Measurements from ENCODE around the gene ADAMTS14. TPM values are rescaled to one million over a fixed set of nuclear protein-coding genes. Genes with fewer than 3 reads are reported as not detected.

Gene ADAMTS14
- total RNA-seq, 1 experiment from 2014 or later: 0.91 TPM

- Histone ChIP-seq H3K27me3 (ENCODE audit: low read length) (no peaks in the 10 kb centered on the region), H3K79me2 (ENCODE audit: low read length) (no peaks in the 10 kb centered on the region), H3K9ac (ENCODE audit: low read length) (no peak overlapping the region), H3K36me3 (ENCODE audit: low read depth, low read length) (no peaks in the 10 kb centered on the region), H3K9me2 (replicated peaks; ENCODE audit: low read length) (no peaks in the 10 kb centered on the region), H3K4me3 (ENCODE audit: low read length) (no peak overlapping the region), H3K4me2 (ENCODE audit: low read length) (no peak overlapping the region), H3K4me1 (ENCODE audit: insufficient read depth, low read length) (no peaks in the 10 kb centered on the region), H3F3A (ENCODE audit: low read length, unreplicated experiment) (no peaks in the 10 kb centered on the region), H3K9me3 (ENCODE audit: low read length) (no peaks in the 10 kb centered on the region), H2AFZ (ENCODE audit: low read length) (no peak overlapping the region), H3K27ac (ENCODE audit: low read length) (no peak overlapping the region), H4K20me1 (ENCODE audit: low read length) (no peaks in the 10 kb centered on the region)
- intact Hi-C loops (cut with micrococcal nuclease): no loop called here
- POLR2A ChIA-PET (ENCODE audit: unreplicated experiment): interaction anchor here (0.5 kb wide), 1 partner anchor 559 kb away, joined by 24 read pairs; no protein-coding TSS in a partner anchor
- DNase-seq: no peak
- no peak for ATAC-seq
- CTCF ChIA-PET: no interaction called here
- no TSS peak for BruUV-seq (replicated peaks)
- TF ChIP-seq CTCF (conservative IDR thresholded peaks at IDR 0.05; ENCODE audit: low read depth, low read length): no peak
- TF ChIP-seq EZH2phosphoT487 (IDR thresholded peaks at IDR 0.05; ENCODE audit: borderline replicate concordance, low read length): no peak
- no peak for TF ChIP-seq EZH2 (IDR thresholded peaks at IDR 0.05; ENCODE audit: low read length, unreplicated experiment)
Observed at GRCh38 chr10:70771311-70772194, 99.2 kb downstream of the ADAMTS14 start.

- Histone ChIP-seq H3K9me3 (ENCODE audit: low read length) (no peaks in the 10 kb centered on the region), H3K4me1 (ENCODE audit: insufficient read depth, low read length) (no peaks in the 10 kb centered on the region), H3K9me2 (replicated peaks; ENCODE audit: low read length) (no peaks in the 10 kb centered on the region), H3K79me2 (ENCODE audit: low read length) (no peaks in the 10 kb centered on the region), H3K27ac (ENCODE audit: low read length) (no peak overlapping the region), H3F3A (ENCODE audit: low read length, unreplicated experiment) (no peaks in the 10 kb centered on the region), H2AFZ (ENCODE audit: low read length) (no peak overlapping the region), H4K20me1 (ENCODE audit: low read length) (no peaks in the 10 kb centered on the region), H3K4me2 (ENCODE audit: low read length) (no peak overlapping the region), H3K4me3 (ENCODE audit: low read length) (no peak overlapping the region), H3K27me3 (ENCODE audit: low read length) (no peaks in the 10 kb centered on the region), H3K9ac (ENCODE audit: low read length) (no peak overlapping the region), H3K36me3 (ENCODE audit: low read depth, low read length) (no peaks in the 10 kb centered on the region)
- DNase-seq (no peak), ATAC-seq (no peak)
- intact Hi-C loops (cut with micrococcal nuclease): no loop called here
- ChIA-PET CTCF (no interaction called here), POLR2A (ENCODE audit: unreplicated experiment) (no interaction called here)
- TF ChIP-seq EZH2phosphoT487 (IDR thresholded peaks at IDR 0.05; ENCODE audit: borderline replicate concordance, low read length) (no peak), CTCF (conservative IDR thresholded peaks at IDR 0.05; ENCODE audit: low read depth, low read length) (no peak), EZH2 (IDR thresholded peaks at IDR 0.05; ENCODE audit: low read length, unreplicated experiment) (no peak)
- no TSS peak for BruUV-seq (replicated peaks)
Observed at GRCh38 chr10:70772627-70773026, 100.3 kb downstream of the ADAMTS14 start.

- intact Hi-C loops (cut with micrococcal nuclease): no loop called here
- Histone ChIP-seq H3K9me2 (replicated peaks; ENCODE audit: low read length) (no peaks in the 10 kb centered on the region), H3K27ac (ENCODE audit: low read length) (no peak overlapping the region), H3F3A (ENCODE audit: low read length, unreplicated experiment) (no peaks in the 10 kb centered on the region), H3K9me3 (ENCODE audit: low read length) (no peaks in the 10 kb centered on the region), H3K27me3 (ENCODE audit: low read length) (no peaks in the 10 kb centered on the region), H3K4me2 (ENCODE audit: low read length) (no peak overlapping the region), H3K4me1 (ENCODE audit: insufficient read depth, low read length) (peaks cover 7% of the 10 kb centered on the region), H3K79me2 (ENCODE audit: low read length) (no peaks in the 10 kb centered on the region), H2AFZ (ENCODE audit: low read length) (no peak overlapping the region), H3K36me3 (ENCODE audit: low read depth, low read length) (no peaks in the 10 kb centered on the region), H3K4me3 (ENCODE audit: low read length) (no peak overlapping the region), H3K9ac (ENCODE audit: low read length) (no peak overlapping the region), H4K20me1 (ENCODE audit: low read length) (no peaks in the 10 kb centered on the region)
- DNase-seq (no peak), ATAC-seq (no peak)
- TF ChIP-seq EZH2phosphoT487 (IDR thresholded peaks at IDR 0.05; ENCODE audit: borderline replicate concordance, low read length): no peak
- TF ChIP-seq CTCF (conservative IDR thresholded peaks at IDR 0.05; ENCODE audit: low read depth, low read length): no peak
- TF ChIP-seq EZH2 (IDR thresholded peaks at IDR 0.05; ENCODE audit: low read length, unreplicated experiment): no peak
- POLR2A ChIA-PET (ENCODE audit: unreplicated experiment): no interaction called here
- BruUV-seq (replicated peaks): no TSS peak
- CTCF ChIA-PET: no interaction called here
Observed at GRCh38 chr10:70773461-70773860, 101.2 kb downstream of the ADAMTS14 start.

Data from PC-3 (cell line).